ENCODE data around the gene PDE2A. TPM values are rescaled to one million over a fixed set of nuclear protein-coding genes. Genes with fewer than 3 reads are reported as not detected.

PDE2A gene
- total RNA-seq, 1 experiment from 2014 or later, result 0.74 TPM

DNA sequence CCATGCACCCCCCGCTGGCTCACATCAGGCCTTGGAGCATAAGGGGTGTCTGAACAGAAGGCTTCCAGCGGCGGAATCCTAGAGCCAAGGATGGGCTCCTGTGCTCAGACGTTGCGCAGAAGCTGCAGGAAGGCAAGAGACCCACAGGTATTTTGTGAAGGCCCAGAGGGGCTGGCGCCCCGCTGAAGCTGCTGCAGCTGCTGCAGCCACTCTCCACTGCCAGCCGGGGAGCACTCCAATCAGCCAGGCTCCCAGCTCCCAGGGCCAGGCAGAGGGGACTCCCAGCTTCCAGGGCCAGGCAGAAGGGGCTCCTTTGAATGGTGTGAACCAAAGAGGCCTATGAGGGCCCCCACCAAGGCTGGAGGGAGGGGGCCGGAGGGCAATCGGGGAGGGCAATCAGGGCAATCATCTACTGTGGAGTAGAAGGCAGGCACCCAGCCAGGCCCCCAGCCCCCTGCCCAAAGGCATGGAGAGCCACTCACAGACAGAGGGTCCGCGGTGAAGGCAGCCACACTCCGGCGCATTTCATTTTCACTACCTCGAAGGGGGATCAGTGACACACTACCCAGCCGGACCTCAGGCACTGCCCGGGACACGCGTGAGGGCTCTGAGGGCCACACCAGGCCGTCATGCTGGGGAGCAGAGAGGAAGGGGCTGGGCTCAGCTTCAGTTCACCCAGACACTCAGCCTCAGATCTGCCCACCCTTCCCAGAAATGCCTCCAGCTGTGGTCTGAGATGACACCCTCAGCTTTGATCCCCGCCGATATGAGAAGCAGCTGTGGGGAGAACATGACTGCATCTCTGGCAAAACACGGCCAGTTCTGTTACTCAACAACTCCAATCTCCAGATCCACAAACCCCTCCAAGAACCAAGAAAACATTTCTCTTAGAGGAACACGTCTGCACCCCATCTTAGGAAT, 11.6 kb upstream of the PDE2A start:
- intact Hi-C loops (cut with micrococcal nuclease; ENCODE audit: unreplicated experiment) (no loop called here), in situ Hi-C loops (cut with HindIII; ENCODE audit: low pct_unique_long_range_greater_than_20kb, low sequenced_read_pairs) (no loop called here)
- no peaks in the 10 kb centered on the region; the same call in 1 of the 2 replicates for H3K36me3 ChIP-seq (ENCODE audit: control insufficient read depth, insufficient read depth, low read length)
- TF ChIP-seq SIN3A (IDR thresholded peaks at IDR 0.05; ENCODE audit: borderline replicate concordance, insufficient read depth, low read depth, low read length), result no peak
- no peak for TF ChIP-seq CTCF (IDR thresholded peaks at IDR 0.05)
- no peak for TF ChIP-seq REST (IDR thresholded peaks at IDR 0.05; ENCODE audit: insufficient read depth in 1 of 2, low read depth in 2 of 2, low read length in 1 of 2)
- TF ChIP-seq POLR2AphosphoS5 (IDR thresholded peaks at IDR 0.05; ENCODE audit: low read depth, low read length), result no peak
- no peak for TF ChIP-seq TCF7L2 (IDR thresholded peaks at IDR 0.05; ENCODE audit: low read depth, low read length)
- ChIA-PET CTCF (interaction anchor here (0.7 to 2.5 kb wide), 3 partner anchors 86 to 194 kb away, joined by 3 to 29 read pairs (median 24); no protein-coding TSS in a partner anchor), POLR2A (no interaction called here)
- no peaks in the 10 kb centered on the region for H3K9me3 ChIP-seq (ENCODE audit: control insufficient read depth, insufficient read depth, low read depth, low read length)
- H3K4me1 ChIP-seq (ENCODE audit: control insufficient read depth, insufficient read depth, low read length), result peaks cover 15% of the 10 kb centered on the region
- ATAC-seq, result no peak
- DNase-seq (ENCODE audit: low read depth, low spot score), result no peak
- no peaks in the 10 kb centered on the region for H3K27me3 ChIP-seq (ENCODE audit: control insufficient read depth, insufficient read depth, low read length)
- no TSS peak for BruUV-seq (replicated peaks)
- H3K27ac ChIP-seq (ENCODE audit: low read length), result no peak overlapping the region
- no peak overlapping the region for H3K4me3 ChIP-seq (ENCODE audit: low read depth in 2 of 2, low read length in 2 of 2)

DNA sequence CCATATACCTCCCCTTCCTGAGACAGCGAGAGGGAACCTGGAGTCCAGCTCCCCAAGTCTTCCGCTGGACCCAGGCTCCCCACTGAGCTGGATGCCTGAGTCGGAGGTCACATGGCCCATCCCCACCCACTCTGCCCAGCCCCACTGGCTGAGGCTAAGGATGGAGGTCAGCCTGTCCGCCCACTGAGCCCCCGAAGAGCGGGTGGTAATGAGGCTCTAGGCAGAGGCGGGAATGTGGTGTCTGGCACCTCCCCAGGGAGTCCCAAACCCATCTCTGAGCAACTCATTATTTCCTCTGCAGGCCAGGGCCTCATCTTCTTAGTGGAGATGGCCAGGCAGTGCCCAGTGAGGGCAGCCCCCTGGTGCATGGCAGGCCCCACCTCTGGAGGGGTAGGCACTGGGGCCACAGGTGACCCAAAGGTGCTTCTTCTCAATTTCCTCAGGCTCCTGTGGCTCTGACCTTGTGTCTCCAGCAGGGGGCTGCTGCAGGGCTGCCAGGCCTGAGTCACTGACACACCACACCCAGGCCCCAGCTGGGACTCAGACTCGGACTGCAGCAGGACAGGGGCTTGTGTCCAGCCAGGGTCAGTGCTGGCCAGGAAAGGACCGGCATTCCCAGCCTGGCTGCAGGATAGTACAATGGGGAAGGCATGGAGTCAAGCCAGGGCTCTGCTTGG, 10.2 kb upstream of the PDE2A start:
- in situ Hi-C loops (cut with HindIII; ENCODE audit: low pct_unique_long_range_greater_than_20kb, low sequenced_read_pairs), result no loop called here
- CTCF ChIA-PET, result interaction anchor here (0.6 to 2.9 kb wide), 24 partner anchors 8 to 502 kb away, joined by 3 to 29 read pairs (median 4); partner anchors contain the start of gene CLPB
- BruUV-seq (replicated peaks), result no TSS peak
- H3K4me1 ChIP-seq (ENCODE audit: control insufficient read depth, insufficient read depth, low read length), result peaks cover 18% of the 10 kb centered on the region
- intact Hi-C loops (cut with micrococcal nuclease; ENCODE audit: unreplicated experiment), result loop anchor here (5.0 kb wide), 1 partner anchor 97 kb away; no protein-coding TSS in a partner anchor
- DNase-seq (ENCODE audit: low read depth, low spot score) (peak; percentile 35), ATAC-seq (peak; percentile 87)
- H3K9me3 ChIP-seq (ENCODE audit: control insufficient read depth, insufficient read depth, low read depth, low read length), result no peaks in the 10 kb centered on the region
- no peaks in the 10 kb centered on the region; the same call in 1 of the 2 replicates for H3K36me3 ChIP-seq (ENCODE audit: control insufficient read depth, insufficient read depth, low read length)
- POLR2A ChIA-PET, result interaction anchor here (0.6 kb wide), 1 partner anchor 604 kb away, joined by 3 read pairs; no protein-coding TSS in a partner anchor
- no peak for TF ChIP-seq TCF7L2 (IDR thresholded peaks at IDR 0.05; ENCODE audit: low read depth, low read length)
- peak; percentile 68; the same call in 1 of the 2 replicates for TF ChIP-seq CTCF (IDR thresholded peaks at IDR 0.05)
- no peak for TF ChIP-seq REST (IDR thresholded peaks at IDR 0.05; ENCODE audit: insufficient read depth in 1 of 2, low read depth in 2 of 2, low read length in 1 of 2)
- H3K27me3 ChIP-seq (ENCODE audit: control insufficient read depth, insufficient read depth, low read length), result 0 out of 2 replicates have a peak, but pooled peaks cover 2% of the 10 kb centered on the region
- no peak overlapping the region for H3K4me3 ChIP-seq (ENCODE audit: low read depth in 2 of 2, low read length in 2 of 2)
- H3K27ac ChIP-seq (ENCODE audit: low read length), result no peak overlapping the region

Data from Panc1 (cell line).